GM21528 (cell line): ENCODE results near the gene MAN2B1.
A peak's percentile ranks its signal among the peaks of the same experiment; 100 is the strongest.
"Not testable (repeated sequence)": the region's sequence is repeated elsewhere in the genome, so short reads cannot be mapped to it uniquely, and the experiment has no call there.

Source experiments
- ATAC-seq: cut with Tn5 transposase; IDR thresholded peaks from one replicate; pipeline ENCODE4 v1.9.1; 2021; ENCODE audit warnings: mild to moderate bottlenecking, moderate library complexity; ENCODE audit not compliant: unreplicated experiment, low FRiP score

MAN2B1 gene

DNA sequence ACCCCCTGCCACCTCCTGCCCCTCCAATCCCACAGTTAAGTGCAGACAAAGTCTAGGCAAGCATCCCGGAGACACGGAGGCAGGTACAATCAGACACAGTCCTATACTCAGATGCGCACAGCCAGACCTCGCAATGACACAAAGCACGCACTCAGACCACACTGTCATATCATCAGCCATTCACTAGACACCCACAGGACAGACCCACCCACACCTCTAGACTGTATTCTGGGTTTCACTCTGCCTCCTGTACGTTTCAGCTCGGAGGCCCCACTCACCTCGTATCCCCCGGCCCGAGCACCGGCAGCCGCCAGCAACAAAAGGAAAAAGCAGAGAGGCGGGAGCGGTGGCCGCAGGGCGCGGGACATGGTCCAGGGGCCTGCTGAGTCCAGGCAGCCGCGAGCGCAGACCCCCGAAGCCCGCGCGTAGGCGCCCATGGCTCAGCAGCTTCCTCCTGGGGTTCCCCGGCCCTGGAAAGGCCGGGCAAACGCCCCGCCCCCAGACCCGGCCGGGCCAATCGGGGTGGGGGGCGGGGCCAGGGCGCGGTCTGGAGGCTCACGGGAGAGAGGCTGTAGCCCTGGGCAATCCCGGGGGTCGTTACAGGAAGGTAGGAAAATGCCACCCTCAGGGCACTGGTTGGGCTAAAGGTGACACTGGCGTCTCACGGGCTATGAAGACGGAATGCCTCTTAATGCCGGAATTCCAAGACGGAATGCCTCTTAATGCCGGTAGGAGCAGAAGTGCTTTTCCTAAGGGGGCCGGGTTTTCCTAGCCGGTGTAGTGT, at the start of gene MAN2B1, which contains the start of gene WDR83:
TSS of gene MAN2B1 (minus strand) at position 478 of the 784 bp plus-strand sequence. CDS start at position 437, 41 bp downstream.
TSS of gene WDR83 (plus strand) at position 543 of the 784 bp plus-strand sequence. CDS start 2,984 bp downstream, outside the sequence.
- ATAC-seq: no peak

DNA sequence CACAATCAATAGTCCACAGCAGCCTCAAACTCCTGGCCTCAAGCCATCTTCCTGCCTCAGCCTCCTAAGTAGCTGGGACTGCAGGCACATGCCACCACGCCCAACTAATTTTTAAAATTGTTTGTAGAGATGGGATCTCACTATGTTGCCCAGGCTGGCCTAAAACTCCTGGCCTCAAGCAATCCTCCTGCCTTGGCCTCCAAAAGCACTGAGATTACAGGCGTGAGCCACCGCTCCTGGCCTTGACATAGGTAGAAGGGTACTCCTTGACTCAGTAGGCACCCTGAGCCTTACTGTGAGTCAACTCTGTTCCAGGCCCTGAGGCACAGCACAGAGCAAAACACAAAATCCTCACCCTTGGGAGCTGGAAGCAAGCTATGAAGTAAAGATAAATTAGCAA, 49.4 kb upstream of the MAN2B1 start:
- ATAC-seq: no peak

DNA sequence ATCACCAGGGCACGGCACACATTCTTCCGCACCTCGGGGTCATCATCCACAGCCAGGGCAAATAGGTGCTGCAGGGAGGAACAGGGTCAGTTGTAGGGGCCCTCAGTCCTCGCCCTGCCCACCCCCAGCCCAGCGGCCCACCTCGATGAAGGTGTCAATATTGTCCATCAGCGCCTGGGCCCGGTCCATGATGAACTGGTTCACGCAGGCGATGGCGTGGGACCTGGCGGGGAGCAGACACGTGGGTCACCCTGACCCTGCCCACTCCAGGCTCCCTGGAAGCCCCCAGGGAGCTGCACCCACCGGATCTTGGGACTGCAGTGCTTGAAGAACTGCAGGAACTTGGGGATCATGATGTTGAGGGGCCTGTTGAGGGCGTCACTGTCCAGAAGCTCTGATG, 48.6 kb upstream of the MAN2B1 start:
- ATAC-seq: no peak

DNA sequence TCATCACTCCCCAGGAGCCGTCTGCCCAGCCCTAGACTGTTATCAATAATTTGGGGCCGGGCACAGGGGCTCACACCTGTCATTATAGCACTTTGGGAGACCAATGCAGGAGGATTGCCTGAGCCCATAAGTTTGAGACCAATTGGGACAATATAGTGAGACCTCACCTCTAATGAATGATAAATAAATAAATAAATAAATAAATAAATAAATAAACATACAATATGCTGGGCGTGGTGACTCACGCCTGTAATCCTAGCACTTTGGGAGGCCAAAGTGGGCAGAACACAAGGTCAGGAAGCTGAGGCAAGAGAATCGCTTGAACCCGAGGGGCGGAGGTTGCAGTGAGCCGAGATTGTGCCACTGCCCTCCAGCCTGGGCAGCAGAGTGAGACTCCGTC, 46.8 kb upstream of the MAN2B1 start:
- not testable (repeated sequence) for ATAC-seq

DNA sequence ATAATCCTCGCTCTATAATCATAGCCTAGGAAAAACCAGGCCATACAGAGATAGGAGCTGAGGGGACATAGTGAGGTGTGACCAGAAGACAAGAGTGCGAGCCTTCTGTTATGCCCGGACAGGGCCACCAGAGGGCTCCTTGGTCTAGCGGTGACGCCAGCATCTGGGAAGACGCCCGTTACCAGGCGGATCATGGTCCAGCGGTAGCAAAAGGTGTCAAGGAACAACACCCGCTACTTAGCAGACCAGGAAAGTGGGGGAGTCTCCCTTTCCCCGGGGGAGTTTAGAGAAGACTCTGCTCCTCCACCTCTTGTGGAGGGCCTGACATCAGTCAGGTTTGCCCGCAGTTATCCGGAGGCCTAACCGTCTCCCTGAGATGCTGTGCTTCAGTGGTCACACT, 45.5 kb upstream of the MAN2B1 start:
- ATAC-seq: not testable (repeated sequence)

DNA sequence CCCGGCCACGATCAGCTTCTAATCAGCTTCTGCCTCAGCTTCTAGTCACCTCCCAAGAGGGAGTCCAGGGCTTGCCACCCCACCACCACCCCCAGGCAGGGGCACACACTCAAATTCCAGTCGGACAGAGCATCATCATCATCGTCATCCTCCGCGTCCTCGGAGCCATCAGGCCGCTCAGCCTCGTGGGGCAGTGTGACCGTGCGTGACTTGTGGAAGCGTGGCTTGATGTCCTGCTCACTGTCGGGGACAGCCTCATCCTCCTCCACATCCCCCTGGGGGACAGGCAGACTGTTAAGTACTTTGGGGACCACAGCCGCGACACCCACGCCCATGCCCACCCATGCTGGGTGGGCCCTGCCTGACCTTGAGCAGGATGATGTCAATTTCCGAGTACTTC, 44.6 kb upstream of the MAN2B1 start:
- no peak for ATAC-seq

DNA sequence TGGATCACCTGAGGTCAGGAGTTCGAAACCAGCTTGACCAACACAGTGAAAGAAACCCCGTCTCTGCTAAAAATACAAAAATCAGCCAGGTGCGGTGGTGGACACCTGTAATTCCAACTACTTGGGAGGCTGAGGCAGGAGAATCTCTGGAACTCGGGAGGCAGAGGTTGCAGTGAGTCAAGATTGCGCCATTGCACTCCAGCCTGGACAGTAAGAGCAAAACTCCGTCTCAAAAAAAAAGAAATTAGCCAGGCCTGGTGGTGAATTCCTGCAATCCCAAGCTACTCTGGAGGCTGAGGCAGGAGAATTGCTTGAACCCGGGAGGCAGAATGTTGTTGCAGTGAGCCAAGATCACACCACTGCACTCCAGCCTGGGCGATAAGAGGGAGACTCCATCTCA, 42.1 kb upstream of the MAN2B1 start:
- ATAC-seq: no peak

DNA sequence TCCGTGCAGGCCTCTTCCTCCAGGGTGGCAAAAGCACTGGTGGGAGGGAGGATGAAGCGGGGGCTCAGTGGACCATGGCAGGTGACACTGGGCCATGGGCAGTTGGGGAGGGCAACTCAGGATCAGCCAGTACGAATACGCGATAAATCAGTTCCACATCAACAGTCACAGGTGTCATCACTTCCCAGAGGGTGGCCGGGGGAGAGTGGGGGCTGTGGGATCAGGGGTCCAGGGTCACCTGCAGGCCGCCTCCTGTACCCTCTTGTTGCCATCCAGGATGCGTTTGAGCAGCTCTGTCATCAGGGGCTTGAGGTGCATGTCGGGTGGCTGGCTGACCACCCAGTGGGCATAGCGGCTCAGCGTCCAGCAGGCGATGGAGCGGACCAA, 39.8 kb upstream of the MAN2B1 start:
- no peak for ATAC-seq

DNA sequence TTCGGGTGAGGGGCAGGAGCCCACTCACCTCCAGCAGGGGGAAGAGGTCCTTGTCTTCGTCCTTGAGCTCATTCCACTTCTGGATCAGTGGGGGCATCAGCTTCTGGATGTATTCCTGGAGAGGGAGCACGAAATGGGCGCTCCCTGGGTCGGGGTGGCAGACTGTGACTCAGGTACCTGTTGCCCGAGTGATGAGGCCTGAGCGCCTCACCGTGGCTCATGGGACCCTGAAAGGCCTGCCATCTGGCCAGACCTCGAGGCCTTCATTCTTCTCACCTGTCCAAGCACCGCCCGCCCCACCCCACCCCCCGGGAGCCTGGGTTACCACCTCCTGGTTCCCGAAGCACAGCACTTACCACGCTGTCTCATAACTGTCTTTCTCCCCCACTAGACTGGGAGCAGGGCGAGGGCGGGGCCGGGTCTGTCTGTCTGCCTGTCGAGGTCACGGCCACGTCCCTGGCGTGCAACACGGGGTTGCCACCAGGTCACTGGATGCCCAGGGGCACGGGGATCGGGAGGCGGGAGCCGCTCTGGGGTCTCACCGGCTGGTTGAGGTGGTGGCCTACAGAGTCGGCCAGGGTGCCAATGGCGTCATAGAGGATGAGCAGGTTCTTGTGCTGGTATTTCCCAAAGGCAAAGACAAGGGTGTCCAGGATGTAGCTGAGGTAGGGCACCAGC, 39.3 kb upstream of the MAN2B1 start:
- ATAC-seq: no peak

DNA sequence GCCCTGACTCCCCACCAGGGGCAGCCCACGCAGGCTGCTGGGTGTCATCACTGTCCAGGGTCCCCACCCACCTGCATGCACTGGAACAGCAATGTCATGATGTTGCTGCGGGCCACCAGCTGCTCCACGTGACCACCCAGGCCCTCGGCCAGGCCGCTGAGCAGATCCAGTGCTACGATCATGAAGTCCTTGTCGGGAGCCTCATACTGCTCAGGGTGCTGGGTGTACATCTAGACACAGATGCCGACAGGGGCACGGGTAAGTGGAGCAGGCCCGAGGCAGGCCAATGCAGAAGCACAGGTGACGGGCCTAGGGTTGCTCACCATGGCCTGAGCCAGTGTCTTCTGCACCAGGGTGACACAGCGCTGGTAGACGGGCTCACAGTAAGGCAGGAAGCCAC, 38.6 kb upstream of the MAN2B1 start:
- no peak for ATAC-seq

DNA sequence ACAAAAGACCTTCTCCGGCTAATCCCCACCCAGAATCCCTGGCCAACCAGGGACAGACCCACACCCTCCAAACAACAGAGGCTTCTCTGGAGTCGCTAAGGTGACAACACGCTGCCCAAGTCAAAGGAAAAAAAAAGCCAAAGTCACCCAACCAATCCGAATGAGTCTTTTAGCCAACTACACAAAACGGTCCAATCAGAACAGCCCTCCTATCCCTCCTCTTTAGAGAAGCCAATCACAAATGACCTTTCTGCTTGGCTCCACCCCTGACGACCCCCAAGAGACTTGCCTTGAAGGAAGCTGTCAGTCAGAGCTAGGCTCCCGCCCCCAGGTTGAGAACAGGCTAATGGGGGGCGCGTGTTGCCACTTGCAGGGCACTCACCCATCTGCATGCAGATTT, 36.5 kb upstream of the MAN2B1 start:
- ATAC-seq: no peak

DNA sequence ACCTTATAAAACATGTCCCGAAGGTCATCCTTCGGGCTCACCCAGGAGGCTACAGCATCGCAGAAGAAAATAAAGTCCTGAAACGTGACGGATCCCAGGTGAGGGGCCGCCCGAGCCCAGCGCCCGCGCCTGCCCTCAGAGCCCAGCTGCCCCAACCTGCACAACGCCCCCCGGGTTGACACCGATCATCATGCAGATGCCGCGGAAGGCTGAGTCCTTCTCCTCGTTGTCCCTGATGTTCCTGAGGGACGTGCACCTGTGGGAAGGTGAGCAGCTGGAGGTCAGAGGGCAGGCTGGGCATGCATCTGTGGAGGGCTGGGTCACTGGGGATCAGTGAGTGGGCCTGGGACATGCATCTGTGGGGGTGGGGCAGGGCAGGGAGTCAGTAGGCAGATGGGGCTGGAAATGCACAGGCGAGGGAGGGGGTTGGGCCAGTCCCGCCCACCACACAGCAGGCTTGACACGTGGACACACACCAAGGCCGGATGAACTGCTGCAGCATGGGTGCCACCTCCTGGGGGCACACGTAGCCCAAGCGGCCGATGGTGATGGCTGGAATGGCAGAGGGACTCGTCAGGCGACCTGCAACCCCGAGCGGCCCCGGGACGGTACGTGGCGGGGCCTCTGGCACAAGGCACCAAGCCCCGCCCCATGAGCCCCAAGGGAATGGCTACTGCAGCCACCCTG, 35.2 kb upstream of the MAN2B1 start:
- no peak for ATAC-seq

DNA sequence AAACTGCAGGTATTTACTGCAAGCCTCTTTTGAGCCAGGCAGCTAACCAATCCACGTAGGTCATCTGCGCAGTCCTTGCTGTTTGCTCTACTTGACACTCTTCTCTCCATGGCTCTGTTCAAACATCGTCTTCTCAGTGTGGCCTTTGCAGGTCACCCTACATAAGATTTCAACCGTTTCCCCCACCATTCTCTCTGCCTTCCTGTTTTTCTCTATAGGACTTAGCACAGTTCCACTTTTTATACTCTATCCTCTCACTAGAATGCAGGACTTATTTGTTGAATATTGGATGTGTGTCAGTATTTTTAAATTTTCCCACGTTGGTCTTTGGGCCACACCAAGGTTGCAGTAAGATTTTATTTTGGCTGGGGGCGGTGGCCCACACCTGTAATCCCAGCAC, 31.6 kb upstream of the MAN2B1 start:
- no peak for ATAC-seq

DNA sequence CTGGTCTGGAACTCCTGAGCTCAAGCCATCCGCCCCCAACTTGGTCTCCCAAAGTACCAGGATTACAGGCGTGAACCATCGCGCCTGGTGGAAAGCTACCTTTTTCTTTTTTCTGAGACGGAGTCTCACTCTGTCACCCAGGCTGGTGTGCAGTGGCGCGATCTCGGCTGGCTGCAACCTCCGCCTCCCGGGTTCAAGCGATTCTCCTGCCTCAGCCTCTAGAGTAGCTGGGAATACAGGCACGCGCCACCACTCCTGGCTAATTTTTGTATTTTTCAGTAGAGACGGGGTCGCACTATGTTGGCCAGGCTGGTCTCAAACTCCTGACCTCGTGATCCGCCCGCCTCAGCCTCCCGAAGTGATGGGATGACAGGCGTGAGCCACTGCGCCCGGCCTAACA, 30.9 kb upstream of the MAN2B1 start:
- not testable (repeated sequence) for ATAC-seq

DNA sequence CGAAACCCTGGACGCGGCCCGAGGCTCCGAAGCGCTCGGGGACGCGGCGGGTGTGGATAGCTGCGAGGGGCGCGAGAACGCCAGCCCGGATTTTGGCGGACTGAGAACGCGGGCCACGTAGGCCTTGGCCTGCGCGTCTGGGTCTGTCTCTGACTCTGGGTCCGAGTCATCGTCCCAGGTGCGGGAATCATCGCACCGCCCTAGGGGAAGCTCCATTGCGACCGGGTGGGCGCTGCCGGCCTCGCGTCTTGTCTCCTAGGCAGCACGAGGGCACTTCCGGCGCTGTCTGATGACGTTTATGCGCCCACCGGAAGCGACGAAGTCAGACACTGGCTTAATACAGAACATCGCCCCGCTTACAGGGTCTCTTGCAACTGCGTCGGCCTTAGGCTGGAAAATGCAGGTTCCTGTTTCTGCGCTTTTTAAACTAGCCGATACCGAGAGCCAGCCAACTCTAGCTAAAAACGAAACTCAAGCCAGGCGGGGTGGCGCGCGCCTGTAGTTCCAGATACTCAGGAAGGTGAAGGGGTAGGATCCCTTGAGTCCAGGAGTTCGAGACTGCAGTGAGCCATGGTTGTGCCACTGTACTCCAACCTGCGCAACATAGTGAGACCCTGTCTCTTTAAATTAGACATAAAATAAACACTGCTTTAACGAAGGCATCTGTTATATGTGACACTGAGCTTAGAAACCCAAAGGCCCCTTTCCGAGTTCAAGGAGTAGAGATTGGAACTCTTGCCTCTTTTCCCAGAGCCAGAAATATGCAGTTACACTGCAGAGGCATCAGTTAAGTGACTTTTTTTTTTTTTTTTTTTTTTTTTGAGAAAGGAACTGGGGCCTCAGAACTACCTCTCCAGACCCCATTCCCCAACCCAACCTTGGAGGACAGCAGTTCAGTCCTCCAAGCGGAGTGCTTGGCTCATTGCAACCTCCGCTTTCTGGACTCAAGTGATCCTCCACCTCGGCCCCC, 30.1 kb upstream of the MAN2B1 start, which contains the start of gene FBXW9:
TSS of gene FBXW9 (minus strand) at position 266 of the 970 bp plus-strand sequence. CDS start at position 216, 50 bp downstream.
- peak; percentile 61 for ATAC-seq

DNA sequence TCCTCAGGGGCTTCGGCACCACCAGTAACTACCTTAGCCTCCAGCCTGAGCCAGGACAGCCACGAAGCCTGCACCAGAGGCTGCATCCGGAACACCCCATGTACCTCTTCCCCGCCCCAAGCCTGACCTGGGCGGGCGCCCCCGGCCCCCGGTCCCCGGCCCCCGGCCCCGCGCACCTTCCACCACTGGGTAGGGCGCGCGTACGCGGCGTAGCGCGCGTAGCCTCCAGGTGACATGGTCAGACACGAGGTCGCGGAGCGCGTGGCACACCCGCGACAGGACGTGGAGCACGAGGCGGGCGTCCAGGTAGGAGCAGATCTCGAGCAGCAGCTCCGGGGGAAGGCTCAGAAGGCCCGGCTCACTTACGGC, 29.4 kb upstream of the MAN2B1 start:
- ATAC-seq: peak; percentile 22

DNA sequence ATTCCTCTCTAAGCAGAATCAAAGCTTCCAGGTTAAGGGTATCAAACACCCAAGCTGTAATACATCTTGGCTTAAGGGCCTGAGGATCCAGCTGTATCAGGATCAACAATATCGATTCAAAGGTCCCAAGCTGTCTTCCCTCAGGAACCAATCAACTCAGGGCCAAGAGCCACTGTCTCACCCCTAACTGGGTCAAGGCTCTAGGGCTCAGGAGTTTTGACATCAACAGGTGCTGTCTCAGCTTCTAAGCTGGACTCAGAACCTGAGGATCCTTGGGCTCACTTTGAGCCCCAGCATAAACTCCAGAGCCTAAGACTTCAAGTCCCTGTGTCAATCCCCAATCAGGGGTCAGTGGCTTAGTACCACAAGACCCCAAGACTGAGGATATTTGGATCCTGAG, 29.0 kb upstream of the MAN2B1 start:
- ATAC-seq: peak; percentile 8

DNA sequence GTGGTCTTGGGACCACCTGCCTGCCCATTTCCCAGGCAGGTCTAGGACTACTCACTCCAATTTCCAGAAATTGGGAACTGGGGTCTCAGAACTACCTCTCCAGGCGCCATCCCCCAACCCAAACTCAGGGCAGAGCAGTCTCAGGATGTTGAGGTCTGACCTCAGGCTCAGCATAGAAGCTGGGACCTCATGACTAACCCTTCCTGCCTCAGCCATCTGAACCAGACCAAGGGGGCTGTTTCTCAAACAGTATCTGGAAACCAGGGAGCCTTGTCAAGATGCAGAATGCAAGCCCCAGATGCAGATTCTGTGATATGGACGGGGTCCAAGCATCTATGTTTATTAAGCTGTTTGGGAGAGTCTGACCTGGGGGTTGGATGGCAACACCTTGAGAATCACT, 28.6 kb upstream of the MAN2B1 start:
- ATAC-seq: no peak

DNA sequence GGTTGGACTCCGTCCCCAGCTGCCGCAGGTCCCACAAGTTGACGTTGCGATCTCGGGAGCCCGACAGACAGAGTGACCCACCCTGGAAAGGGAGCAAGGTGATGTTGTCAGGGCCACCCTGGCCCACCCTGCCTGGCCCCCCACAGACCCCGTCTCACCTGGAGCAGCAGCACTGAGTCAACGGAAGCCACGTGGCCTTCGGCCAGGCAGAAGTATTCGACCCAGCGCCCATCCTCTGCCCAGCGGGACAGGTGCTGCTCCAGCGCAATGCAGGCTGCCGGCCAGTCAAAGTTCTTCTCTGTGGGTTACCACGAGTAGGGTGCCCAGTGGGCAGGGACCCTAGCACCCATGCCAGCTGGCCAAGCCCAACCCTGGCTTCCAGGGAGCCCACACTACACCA, 28.1 kb upstream of the MAN2B1 start:
- ATAC-seq: no peak

DNA sequence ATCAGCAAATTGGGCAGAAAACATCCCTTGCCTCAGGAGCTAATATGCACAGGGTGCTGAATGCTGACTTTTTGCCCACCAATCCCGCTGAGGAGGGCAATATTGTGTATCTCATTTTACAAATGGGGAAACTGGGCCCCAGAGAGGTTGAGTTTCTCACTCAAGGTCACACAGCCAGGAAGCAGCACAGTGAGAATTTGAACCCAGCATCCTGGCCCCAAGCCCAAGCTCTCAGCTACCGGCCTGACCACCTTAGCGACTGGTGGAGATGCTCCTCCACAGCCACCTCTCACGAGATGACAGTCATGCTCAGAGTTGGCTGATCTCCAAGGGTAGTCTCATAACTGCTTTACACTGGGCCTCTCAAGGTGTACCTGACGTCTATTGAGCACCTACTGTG, 26.4 kb upstream of the MAN2B1 start:
- ATAC-seq: no peak
